HepG2 (cell line): Measurements from ENCODE around the gene FHIT.

Experiments used
- CTCF ChIP-seq: sonication (generic); formaldehyde crosslinking; IDR thresholded peaks from 2 replicates; pipeline ENCODE4 v1.5.0; 2020; ENCODE audit warnings: mild to moderate bottlenecking, missing genetic modification reagents, moderate library complexity
- FOXP4 ChIP-seq: sonication (generic); formaldehyde crosslinking; IDR thresholded peaks from 2 replicates; pipeline ENCODE4 v1.4.0; 2020; ENCODE audit warnings: missing genetic modification reagents
- HDAC2 ChIP-seq: sonication (generic); formaldehyde crosslinking; IDR thresholded peaks from 2 replicates; pipeline ENCODE4 v1.4.0; 2020; ENCODE audit warnings: missing genetic modification reagents
- MAZ ChIP-seq, 2 experiments: sonication (generic) in 1 of 2; formaldehyde crosslinking in 1 of 2; IDR thresholded peaks; 2 replicates each; pipeline versions ENCODE4 v1.5.0 to v1.6.1; 2012 to 2020; ENCODE audit warnings: low read depth in 2 of 2, mild to moderate bottlenecking in 2 of 2, borderline replicate concordance in 1 of 2, improper control_type of control experiment in 1 of 2, low read length in 1 of 2, missing genetic modification reagents in 1 of 2, moderate library complexity in 1 of 2
- NR2F2 ChIP-seq: IDR thresholded peaks from 2 replicates; pipeline ENCODE4 v1.6.1; 2012; ENCODE audit warnings: low read depth, inconsistent platforms, borderline replicate concordance
- RARG ChIP-seq: sonication (generic); formaldehyde crosslinking; IDR thresholded peaks from 2 replicates; pipeline ENCODE4 v1.4.0; 2020; ENCODE audit warnings: low read depth, mild to moderate bottlenecking, missing genetic modification reagents
- ZNF354B ChIP-seq: sonication (generic); formaldehyde crosslinking; IDR thresholded peaks from 2 replicates; pipeline ENCODE4 v1.8.0; 2022; ENCODE audit warnings: mild to moderate bottlenecking, missing genetic modification reagents
- ZNF619 ChIP-seq: sonication (generic); formaldehyde crosslinking; IDR thresholded peaks from 2 replicates; pipeline ENCODE4 v1.4.0; 2020; ENCODE audit warnings: mild to moderate bottlenecking, missing genetic modification reagents

GRCh38 chr3:60274646-60275045, 976.6 kb downstream of the FHIT start:
- TF ChIP-seq RARG (CRISPR knock-in tag) (no peak), HDAC2 (CRISPR knock-in tag) (no peak), MAZ (IDR thresholded peaks at IDR 0.05; ENCODE audit: borderline replicate concordance, low read depth, low read length) (no peak), MAZ (CRISPR knock-in tag; IDR thresholded peaks at IDR 0.05; ENCODE audit: low read depth) (no peak), CTCF (CRISPR knock-in tag) (no peak), ZNF619 (CRISPR knock-in tag) (no peak), ZNF354B (CRISPR knock-in tag) (no peak), NR2F2 (no peak), FOXP4 (CRISPR knock-in tag) (no peak)
